Germinal center (tissue), 1 donor: ENCODE measurements around the gene KCNJ16.

Experiments used
- DNase-seq: peaks from one replicate; pipeline ENCODE4 v3.0.0; 2012; ENCODE audit warnings: mixed read lengths, low spot score

The KCNJ16 gene

GRCh38 chr17:70169709-70170597 is 94.9 kb downstream of the KCNJ16 start:
- DNase-seq, result no peak

- no peak for DNase-seq
Measured at GRCh38 chr17:70171159-70171558, 96.1 kb downstream of the KCNJ16 start.

GRCh38 chr17:70172449-70172848 is 97.4 kb downstream of the KCNJ16 start:
- no peak for DNase-seq

- DNase-seq, result no peak
Measured at GRCh38 chr17:70172923-70173322, 97.9 kb downstream of the KCNJ16 start.

- no peak for DNase-seq
Measured at GRCh38 chr17:70173681-70174080, 98.7 kb downstream of the KCNJ16 start.

- DNase-seq, result no peak
Measured at GRCh38 chr17:70181376-70181775, 106.4 kb downstream of the KCNJ16 start.

- no peak for DNase-seq
Measured at GRCh38 chr17:70181866-70182265, 106.8 kb downstream of the KCNJ16 start.

- DNase-seq, result no peak
Measured at GRCh38 chr17:70183508-70183907, 108.5 kb downstream of the KCNJ16 start.

- DNase-seq, result no peak
Measured at GRCh38 chr17:70184207-70184606, 109.2 kb downstream of the KCNJ16 start.

GRCh38 chr17:70184770-70185169 is 109.7 kb downstream of the KCNJ16 start:
- DNase-seq, result no peak
